8988T (cell line): ENCODE measurements around the gene SECISBP2L.
"Not testable (repeated sequence)": the region's sequence is repeated elsewhere in the genome, so short reads cannot be mapped to it uniquely, and the experiment has no call there.

ENCODE experiments used
- DNase-seq: peaks from one replicate; pipeline ENCODE4 v3.0.0; 2011

The SECISBP2L gene

GRCh38 chr15:49046220-49047102, at the start of gene SECISBP2L:
TSS of gene SECISBP2L (minus strand) at chr15:49046446. CDS start at chr15:49046299, 147 bp downstream.
- DNase-seq, result peak; percentile 65

GRCh38 chr15:49094923-49095322, 48.7 kb upstream of the SECISBP2L start:
- DNase-seq, result no peak

GRCh38 chr15:49093252-49094105, 47.2 kb upstream of the SECISBP2L start:
- no peak for DNase-seq

GRCh38 chr15:49088996-49089395, 42.8 kb upstream of the SECISBP2L start:
- DNase-seq, result no peak

- DNase-seq, result no peak
Observed at GRCh38 chr15:49085696-49086459, 39.6 kb upstream of the SECISBP2L start.

- no peak for DNase-seq
Observed at GRCh38 chr15:49084285-49084570, 38.0 kb upstream of the SECISBP2L start.

- DNase-seq, result no peak
Observed at GRCh38 chr15:49083401-49084284, 37.4 kb upstream of the SECISBP2L start.

GRCh38 chr15:49082960-49083359, 36.7 kb upstream of the SECISBP2L start:
- no peak for DNase-seq

- DNase-seq, result no peak
Observed at GRCh38 chr15:49079340-49080039, 33.2 kb upstream of the SECISBP2L start.

- no peak for DNase-seq
Observed at GRCh38 chr15:49075881-49076280, 29.6 kb upstream of the SECISBP2L start.

GRCh38 chr15:49074589-49075287, 28.5 kb upstream of the SECISBP2L start:
- not testable (repeated sequence) for DNase-seq

GRCh38 chr15:49066372-49066771, 20.1 kb upstream of the SECISBP2L start:
- no peak for DNase-seq

- DNase-seq, result no peak
Observed at GRCh38 chr15:49064884-49065283, 18.6 kb upstream of the SECISBP2L start.

GRCh38 chr15:49064281-49064653, 18.0 kb upstream of the SECISBP2L start:
- no peak for DNase-seq

- DNase-seq, result no peak
Observed at GRCh38 chr15:49063402-49064280, 17.4 kb upstream of the SECISBP2L start.

GRCh38 chr15:49062900-49063299, 16.7 kb upstream of the SECISBP2L start:
- DNase-seq, result no peak

- DNase-seq, result no peak
Observed at GRCh38 chr15:49060710-49061495, 14.7 kb upstream of the SECISBP2L start.

GRCh38 chr15:49059491-49059890, 13.2 kb upstream of the SECISBP2L start:
- no peak for DNase-seq

- no peak for DNase-seq
Observed at GRCh38 chr15:49058559-49058958, 12.3 kb upstream of the SECISBP2L start.
